Gastrocnemius medialis (tissue), 4 donors: ENCODE results near the gene NUP50.

Source experiments
- POLR2A ChIP-seq, 2 donors: fragments of 450-650 bp; IDR thresholded peaks; one replicate each; pipeline ENCODE4 v1.6.1; 2017; ENCODE audit warnings: antibody characterized with exemption in 2 of 2, mild to moderate bottlenecking in 2 of 2, moderate library complexity in 2 of 2
- TF ChIP-seq, protein P1 (sequence below), 5 experiments: fragments of 450-650 bp in 3 of 5; fragments of 200-600 bp in 2 of 5; sonication (generic) in 2 of 5; IDR thresholded peaks in 4 of 5; conservative IDR thresholded peaks in 1 of 5; 1 replicate in 4 of 5; 2 replicates in 1 of 5; pipeline ENCODE4 v1.5.1; 2016 to 2019; ENCODE audit warnings: antibody characterized with exemption in 5 of 5, mild to moderate bottlenecking in 3 of 5, moderate library complexity in 3 of 5

- no peak for TF ChIP-seq POLR2A (IDR thresholded peaks at IDR 0.05)
- TF ChIP-seq, protein P1, sequence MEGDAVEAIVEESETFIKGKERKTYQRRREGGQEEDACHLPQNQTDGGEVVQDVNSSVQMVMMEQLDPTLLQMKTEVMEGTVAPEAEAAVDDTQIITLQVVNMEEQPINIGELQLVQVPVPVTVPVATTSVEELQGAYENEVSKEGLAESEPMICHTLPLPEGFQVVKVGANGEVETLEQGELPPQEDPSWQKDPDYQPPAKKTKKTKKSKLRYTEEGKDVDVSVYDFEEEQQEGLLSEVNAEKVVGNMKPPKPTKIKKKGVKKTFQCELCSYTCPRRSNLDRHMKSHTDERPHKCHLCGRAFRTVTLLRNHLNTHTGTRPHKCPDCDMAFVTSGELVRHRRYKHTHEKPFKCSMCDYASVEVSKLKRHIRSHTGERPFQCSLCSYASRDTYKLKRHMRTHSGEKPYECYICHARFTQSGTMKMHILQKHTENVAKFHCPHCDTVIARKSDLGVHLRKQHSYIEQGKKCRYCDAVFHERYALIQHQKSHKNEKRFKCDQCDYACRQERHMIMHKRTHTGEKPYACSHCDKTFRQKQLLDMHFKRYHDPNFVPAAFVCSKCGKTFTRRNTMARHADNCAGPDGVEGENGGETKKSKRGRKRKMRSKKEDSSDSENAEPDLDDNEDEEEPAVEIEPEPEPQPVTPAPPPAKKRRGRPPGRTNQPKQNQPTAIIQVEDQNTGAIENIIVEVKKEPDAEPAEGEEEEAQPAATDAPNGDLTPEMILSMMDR (IDR thresholded peaks at IDR 0.05 in 4 of 5, conservative IDR thresholded peaks at IDR 0.05 in 1 of 5), result no peak
Measured at GRCh38 chr22:45190202-45190872, 26.6 kb downstream of the NUP50 start.
